Motor neuron (in vitro differentiated cells): ENCODE results near the gene MYMK. TPM values are rescaled to one million over a fixed set of nuclear protein-coding genes. Genes with fewer than 3 reads are reported as not detected.

Source experiments
- ATAC-seq, 8 experiments: fragments of 200-7000 bp; cut with Tn5 transposase; replicated peaks in 6 of 8; 2 replicates each; pipeline ENCODE4 v1.8.0; 2021; ENCODE audit warnings: mild to moderate bottlenecking in 8 of 8, moderate library complexity in 8 of 8
- H3K27ac ChIP-seq, 2 donors: fragments of 250-450 bp; sonication (Bioruptor Pico); 2 replicates each; pipeline ENCODE4 v1.9.0; 2021; ENCODE audit warnings: antibody characterized with exemption in 2 of 2, mild to moderate bottlenecking in 2 of 2, moderate library complexity in 1 of 2
- H3K4me1 ChIP-seq, 2 donors: fragments of 250-450 bp; sonication (Bioruptor Pico); replicated peaks in 1 of 2; 2 replicates each; pipeline ENCODE4 v1.6.1; 2021; ENCODE audit warnings: antibody characterized with exemption in 2 of 2, mild to moderate bottlenecking in 2 of 2, moderate library complexity in 1 of 2
- H3K4me3 ChIP-seq, 5 donors: fragments of 250-450 bp; sonication (Bioruptor Pico); 2 replicates each; pipeline ENCODE4 v1.9.0; 2021; ENCODE audit warnings: antibody characterized with exemption in 5 of 5, mild to moderate bottlenecking in 5 of 5, moderate library complexity in 4 of 5
- WGBS, 10 experiments: fragments of 450-650 bp; shearing (Covaris generic); methylation state at CpG; one replicate each; pipeline ENCODE4 v1.0.0; 2022; 5-methylcytosine and 5-hydroxymethylcytosine counted together
- in situ Hi-C, 9 experiments: fragments of 400-800 bp; cut with MboI; loops; one replicate each; pipeline ENCODE4 v1.15.0; 2021; ENCODE audit warnings: low sequenced_read_pairs in 9 of 9, low pct_unique_long_range_greater_than_20kb in 2 of 9; ENCODE audit not compliant: unreplicated experiment in 9 of 9
- total RNA-seq, 8 experiments: library from RNA; unstranded; fragments of 300-600 nt; gene quantifications; 2 replicates each; pipeline versions ENCODE4 v1.2.3 to v1.2.4, GENCODE V29; 2022

MYMK gene
- total RNA-seq, 8 experiments from 2014 or later: not detected

DNA sequence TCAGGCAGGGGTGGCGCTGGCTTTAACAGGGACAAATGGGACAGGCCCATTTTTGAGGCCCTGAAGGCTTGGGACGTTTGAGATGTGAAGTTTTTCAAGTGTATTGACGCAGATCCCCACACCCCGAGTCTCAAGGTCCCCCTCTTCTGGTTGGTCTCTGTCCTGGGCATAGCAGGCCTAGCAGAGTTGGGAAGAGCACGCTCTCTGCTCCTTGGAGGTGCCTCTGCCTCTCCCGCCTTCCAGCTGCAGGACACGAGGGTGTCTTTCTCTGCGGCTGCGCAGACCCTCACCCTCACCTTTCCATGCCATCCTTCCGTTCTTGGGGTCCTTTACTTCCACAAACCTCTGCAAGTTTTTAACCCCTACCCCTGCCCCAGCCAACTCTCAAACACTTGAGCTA is 28.4 kb upstream of the MYMK start:
- in situ Hi-C loops: no loop called here
- no peak for ATAC-seq
- Histone ChIP-seq H3K27ac (no peak overlapping the region), H3K4me1 (peaks cover 3 to 6% of the 10 kb centered on the region in 2 donors), H3K4me3 (no peak overlapping the region)
- 17 to 92% (median 85%) methylated on average over 1 to 7 of the region's 10 CpGs; no CpG with 5 or more reads in 2 of the 10 experiments for WGBS, 10 experiments

DNA sequence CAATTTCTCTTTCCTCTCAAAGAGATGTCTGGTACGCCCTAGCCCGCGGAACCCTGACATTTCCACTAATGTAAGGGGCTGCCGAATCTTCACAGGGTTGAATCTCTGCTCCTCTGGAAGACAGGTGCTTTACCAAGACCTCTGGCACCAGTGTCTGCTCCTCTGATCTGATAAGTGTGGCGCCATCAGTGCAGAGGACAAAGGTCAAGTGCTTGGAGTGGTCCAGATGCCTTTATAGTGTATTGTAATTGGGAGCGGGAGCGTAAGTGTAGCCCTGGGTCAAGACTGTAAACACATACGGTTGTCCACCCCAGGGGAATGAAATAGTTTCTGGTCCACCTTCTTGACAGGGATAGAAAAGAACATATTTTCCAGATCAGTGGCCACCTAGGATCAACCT is 27.5 kb upstream of the MYMK start:
- Histone ChIP-seq H3K4me3 (no peak overlapping the region), H3K4me1 (no peaks in the 10 kb centered on the region), H3K27ac (no peak overlapping the region)
- in situ Hi-C loops: no loop called here
- ATAC-seq: no peak
- WGBS, 10 experiments: 0 to 100% (median 79%) methylated on average over 1 to 6 of the region's 8 CpGs; no CpG with 5 or more reads in 3 of the 10 experiments

DNA sequence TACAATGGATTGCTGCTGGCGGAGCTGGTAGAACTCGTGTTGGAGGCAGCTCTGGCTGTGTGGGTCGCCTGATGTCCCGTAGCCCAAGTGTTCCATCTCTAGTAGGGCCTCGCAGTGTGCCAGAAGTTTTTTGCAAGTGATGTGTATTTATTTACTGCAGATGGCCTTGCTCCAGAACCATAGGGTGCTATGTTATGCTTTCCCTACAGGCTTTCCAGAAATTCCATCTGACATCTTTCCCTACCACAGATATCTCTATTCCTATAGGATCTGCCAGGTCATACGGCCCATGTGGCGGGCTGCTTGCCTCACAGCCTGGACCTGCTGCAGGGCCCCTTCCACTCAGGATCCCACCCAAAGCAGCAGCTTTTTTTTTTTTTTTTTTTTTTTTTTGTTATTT is 26.7 kb upstream of the MYMK start:
- Histone ChIP-seq H3K4me3 (no peak overlapping the region), H3K27ac (no peak overlapping the region), H3K4me1 (no peaks in the 10 kb centered on the region)
- no peak for ATAC-seq
- in situ Hi-C loops: no loop called here
- 67 to 100% (median 92%) methylated on average over 2 to 5 of the region's 7 CpGs; no CpG with 5 or more reads in 5 of the 10 experiments for WGBS, 10 experiments

DNA sequence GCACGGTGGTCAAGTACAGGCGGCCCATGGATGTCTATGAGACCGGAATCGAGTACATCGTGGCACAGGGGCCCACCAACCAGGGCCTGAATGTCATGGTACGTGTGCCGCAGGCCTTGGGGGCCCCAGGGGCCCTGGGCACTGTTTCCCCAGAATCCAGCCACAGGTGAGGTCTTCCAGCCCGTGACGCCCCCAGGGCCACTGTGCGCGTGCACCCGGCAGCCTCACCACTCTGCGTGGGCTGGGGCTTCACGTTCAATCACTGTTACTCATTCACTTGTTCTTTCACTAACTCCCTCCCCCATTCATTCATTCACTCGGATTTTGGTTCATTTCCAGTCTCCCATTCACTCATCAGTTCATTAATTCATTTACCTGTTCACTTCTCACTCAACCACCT is 22.4 kb upstream of the MYMK start:
- in situ Hi-C loops: loop anchor here in 2 of 9 experiments (25.0 kb wide), 2 partner anchors 165 to 190 kb away; partner anchors contain the start of gene SARDH (in 1 of the 2)
- Histone ChIP-seq H3K4me3 (no peak overlapping the region), H3K4me1 (no peaks in the 10 kb centered on the region), H3K27ac (no peak overlapping the region)
- no peak for ATAC-seq
- 34 to 91% (median 72%) methylated on average over 1 to 7 of the region's 15 CpGs; no CpG with 5 or more reads in 1 of the 10 experiments for WGBS, 10 experiments

DNA sequence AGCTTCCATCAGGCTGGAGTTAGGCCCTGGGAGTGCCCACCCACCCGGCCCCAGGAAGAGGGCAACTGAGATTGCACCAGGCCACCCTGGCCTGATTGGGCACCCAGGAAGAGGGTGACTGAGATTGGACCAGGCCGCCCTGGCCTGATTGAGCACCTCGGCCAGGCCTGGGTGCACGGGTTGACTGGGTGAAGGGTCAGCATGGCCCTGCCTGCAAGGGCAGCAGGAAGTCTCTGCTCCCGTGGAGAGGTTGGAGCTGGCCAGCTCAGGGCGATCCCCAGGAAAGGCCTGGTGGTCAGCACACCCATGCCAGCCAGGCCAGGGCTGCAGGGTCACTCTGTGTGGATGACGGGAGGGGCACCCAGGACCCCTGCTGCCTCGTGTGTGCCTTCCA is 21.5 kb upstream of the MYMK start:
- WGBS, 10 experiments: 77 to 100% methylated on average over 1 to 6 of the region's 8 CpGs; no CpG with 5 or more reads in 8 of the 10 experiments
- in situ Hi-C loops: loop anchor here in 2 of 9 experiments (25.0 kb wide), 2 partner anchors 166 to 191 kb away; partner anchors contain the start of gene SARDH (in 1 of the 2)
- H3K4me3 ChIP-seq: no peak overlapping the region
- no peak for ATAC-seq
- H3K4me1 ChIP-seq: no peaks in the 10 kb centered on the region
- H3K27ac ChIP-seq: no peak overlapping the region

DNA sequence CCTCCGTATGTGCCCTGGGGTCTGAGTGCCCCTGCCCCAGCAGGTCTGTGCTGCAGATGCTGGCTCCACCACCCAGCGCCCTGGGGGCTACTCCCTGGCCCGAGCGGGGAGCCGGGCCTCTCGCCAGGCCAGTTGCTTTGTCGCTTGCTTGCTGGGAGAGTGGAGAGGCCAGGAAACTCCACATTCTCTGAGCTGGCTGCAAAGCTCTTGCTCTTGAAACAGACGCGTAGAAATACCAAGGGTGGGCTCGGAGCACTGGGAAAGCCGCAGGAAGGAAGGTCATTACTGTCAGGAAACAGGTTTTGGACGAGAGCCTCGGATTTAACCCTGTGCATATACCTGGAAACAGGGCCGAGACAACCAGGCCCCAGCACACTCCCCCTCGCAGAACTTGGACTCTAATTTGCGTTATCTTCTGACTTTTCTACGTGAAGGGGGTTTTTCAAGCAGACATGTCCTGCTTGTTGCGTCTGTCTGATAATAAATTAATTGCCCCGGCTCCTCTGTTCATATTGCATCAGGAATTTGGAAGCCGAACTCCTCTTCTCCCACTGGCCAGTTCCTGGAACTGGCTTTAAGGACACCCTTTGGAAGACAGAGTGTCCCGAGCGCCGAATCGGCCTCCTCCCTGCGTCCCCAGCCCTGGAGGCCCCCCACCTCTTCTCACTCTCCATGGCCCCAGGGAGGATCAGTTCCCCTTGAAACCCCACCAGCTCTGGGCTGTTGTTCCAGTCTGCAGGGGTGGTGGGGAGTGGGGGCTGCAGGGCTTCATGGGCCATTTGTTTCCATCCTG is 20.9 kb upstream of the MYMK start:
- H3K4me3 ChIP-seq: no peak overlapping the region
- no peak overlapping the region for H3K27ac ChIP-seq
- peak in 1 of 8 experiments; percentile 8 for ATAC-seq
- 41 to 86% (median 62%) methylated on average over 4 to 14 of the region's 25 CpGs; no CpG with 5 or more reads in 4 of the 10 experiments for WGBS, 10 experiments
- no peaks in the 10 kb centered on the region for H3K4me1 ChIP-seq
- in situ Hi-C loops: loop anchor here in 2 of 9 experiments (25.0 kb wide), 2 partner anchors 167 to 192 kb away; partner anchors contain the start of gene SARDH (in 1 of the 2)

DNA sequence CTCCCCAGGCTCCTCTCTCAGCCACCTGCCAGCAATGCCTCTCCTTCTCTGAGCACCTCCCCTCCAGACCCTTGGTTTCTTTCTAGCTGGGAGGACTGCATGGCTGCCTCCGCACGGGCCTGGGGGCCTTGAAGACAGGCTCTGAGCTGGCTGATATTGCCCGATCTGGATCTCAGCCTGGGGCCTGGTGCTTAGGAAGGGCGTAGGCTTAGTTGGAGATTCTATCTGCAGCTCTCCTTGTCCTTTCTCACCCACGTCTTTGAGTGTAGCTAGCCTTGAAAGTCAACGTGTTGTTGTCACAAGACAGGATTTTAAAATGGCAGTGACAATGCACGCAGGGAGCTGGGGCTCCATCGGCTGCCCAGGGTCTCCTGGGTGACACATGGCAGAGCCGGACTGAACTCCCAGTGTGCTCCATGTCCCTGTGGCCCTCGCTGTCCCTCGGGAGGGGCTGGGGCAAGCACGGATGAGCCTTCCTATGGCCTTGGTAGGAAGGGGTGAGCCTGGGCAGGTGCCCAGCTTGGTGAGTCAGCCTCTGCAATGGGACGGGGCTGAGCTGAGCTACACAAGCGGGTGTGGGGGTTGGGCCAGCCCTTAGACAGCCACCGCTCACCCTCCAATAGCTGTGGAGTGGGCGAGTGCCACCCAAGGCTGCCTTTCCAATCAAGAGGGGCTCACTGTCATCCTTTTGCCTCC is 19.2 kb upstream of the MYMK start:
- Histone ChIP-seq H3K4me3 (no peak overlapping the region), H3K27ac (no peak overlapping the region), H3K4me1 (peaks cover 12 to 13% of the 10 kb centered on the region in 2 donors)
- in situ Hi-C loops: loop anchor here in 2 of 9 experiments (25.0 kb wide), 2 partner anchors 168 to 193 kb away; partner anchors contain the start of gene SARDH (in 1 of the 2)
- 0 to 80% (median 28%) methylated on average over 1 to 8 of the region's 16 CpGs; no CpG with 5 or more reads in 5 of the 10 experiments for WGBS, 10 experiments
- ATAC-seq: peak in 3 of 8 experiments; percentile 11 to 16 (median 16)

DNA sequence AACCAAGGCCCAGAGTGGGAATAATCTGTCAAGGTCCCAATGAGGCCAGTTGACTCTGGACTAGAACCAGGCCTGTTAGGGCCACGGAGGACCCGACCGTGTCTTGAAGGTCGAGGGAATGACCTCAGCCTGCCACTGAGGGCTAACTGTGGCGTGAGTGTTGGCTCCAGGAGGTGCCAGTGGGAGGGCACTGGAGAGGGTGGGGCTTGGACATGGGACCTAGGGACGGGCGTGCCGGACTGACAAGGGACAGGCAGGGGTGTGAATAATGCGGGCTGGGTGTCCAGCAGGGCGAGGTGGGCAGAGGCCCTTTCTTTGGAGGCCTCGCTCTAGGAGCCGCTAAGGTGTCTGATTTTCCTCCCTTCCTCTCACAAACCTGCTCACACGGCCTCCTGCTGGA is 17.2 kb upstream of the MYMK start:
- Histone ChIP-seq H3K4me3 (no peak overlapping the region), H3K4me1 (peaks cover 13 to 14% of the 10 kb centered on the region in 2 donors), H3K27ac (no peak overlapping the region)
- in situ Hi-C loops: loop anchor here in 2 of 9 experiments (25.0 kb wide), 2 partner anchors 170 to 195 kb away; partner anchors contain the start of gene SARDH (in 1 of the 2)
- 60 to 100% (median 82%) methylated on average over 1 to 6 of the region's 13 CpGs; no CpG with 5 or more reads in 5 of the 10 experiments for WGBS, 10 experiments
- no peak for ATAC-seq

DNA sequence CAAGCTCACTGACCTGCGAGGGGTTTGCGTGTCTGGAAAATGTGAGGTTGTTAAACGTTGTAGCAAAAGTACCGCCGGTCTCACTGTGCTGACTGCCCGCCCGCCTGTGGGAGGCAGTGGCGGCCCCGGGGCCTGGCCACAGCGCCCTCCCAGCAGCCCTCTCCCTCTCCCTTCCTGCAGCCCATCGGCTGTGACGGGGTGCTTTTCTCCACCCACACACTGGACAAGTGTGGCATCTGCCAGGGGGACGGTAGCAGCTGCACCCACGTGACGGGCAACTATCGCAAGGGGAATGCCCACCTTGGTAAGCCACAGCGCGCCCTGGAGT is 15.9 kb upstream of the MYMK start:
- in situ Hi-C loops: loop anchor here in 2 of 9 experiments (25.0 kb wide), 2 partner anchors 172 to 197 kb away; partner anchors contain the start of gene SARDH (in 1 of the 2)
- WGBS, 10 experiments: 80 to 100% (median 85%) methylated on average over 2 to 9 of the region's 18 CpGs; no CpG with 5 or more reads in 7 of the 10 experiments

DNA sequence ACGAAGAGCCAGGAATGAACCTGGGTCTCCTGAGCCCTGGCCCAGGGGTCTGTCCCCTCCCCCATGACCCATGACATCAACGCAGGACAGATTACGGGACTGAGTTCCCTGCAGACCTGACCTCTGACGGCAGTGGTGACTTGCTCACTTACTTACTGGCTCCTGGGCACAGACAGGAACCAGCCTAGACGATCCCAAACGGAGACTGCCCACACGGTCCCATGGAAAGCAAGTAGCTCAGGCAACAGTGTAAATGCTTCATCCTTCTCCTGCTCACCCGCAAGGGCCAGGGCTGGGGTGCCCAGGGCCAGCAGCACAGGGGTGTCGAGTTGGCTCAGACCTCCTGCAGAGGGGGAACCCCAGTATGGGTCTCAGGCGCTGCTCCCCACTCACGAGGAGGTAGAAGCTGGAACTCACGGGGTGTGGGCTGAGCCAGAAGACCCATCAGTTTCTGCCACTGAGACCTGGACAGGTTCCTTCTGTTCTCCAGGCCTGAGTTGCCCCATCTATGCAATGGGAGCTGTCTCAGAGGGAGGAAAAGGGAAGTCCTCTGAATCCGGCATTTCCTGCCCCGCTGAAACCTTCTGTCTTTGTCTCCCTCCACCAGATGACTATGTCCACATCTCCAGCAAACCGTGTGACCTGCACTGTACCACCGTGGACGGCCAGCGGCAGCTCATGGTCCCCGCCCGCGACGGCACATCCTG is 15.4 kb upstream of the MYMK start:
- H3K4me1 ChIP-seq: peaks cover 18 to 21% of the 10 kb centered on the region in 2 donors
- WGBS, 10 experiments: 73 to 92% (median 88%) methylated on average over 2 to 10 of the region's 22 CpGs; no CpG with 5 or more reads in 6 of the 10 experiments
- no peak overlapping the region for H3K4me3 ChIP-seq
- H3K27ac ChIP-seq: no peak overlapping the region
- no peak for ATAC-seq
- in situ Hi-C loops: loop anchor here in 3 of 9 experiments (10.0 to 25.0 kb wide), 3 partner anchors 172 to 197 kb away; partner anchors contain the start of gene SARDH (in 1 of the 3)

More for the DNA sequence above, 15.9 kb upstream of the MYMK start:
- Histone ChIP-seq H3K4me3 (no peak overlapping the region), H3K4me1 (peaks cover 14 to 16% of the 10 kb centered on the region in 2 donors), H3K27ac (no peak overlapping the region)
- ATAC-seq: no peak

DNA sequence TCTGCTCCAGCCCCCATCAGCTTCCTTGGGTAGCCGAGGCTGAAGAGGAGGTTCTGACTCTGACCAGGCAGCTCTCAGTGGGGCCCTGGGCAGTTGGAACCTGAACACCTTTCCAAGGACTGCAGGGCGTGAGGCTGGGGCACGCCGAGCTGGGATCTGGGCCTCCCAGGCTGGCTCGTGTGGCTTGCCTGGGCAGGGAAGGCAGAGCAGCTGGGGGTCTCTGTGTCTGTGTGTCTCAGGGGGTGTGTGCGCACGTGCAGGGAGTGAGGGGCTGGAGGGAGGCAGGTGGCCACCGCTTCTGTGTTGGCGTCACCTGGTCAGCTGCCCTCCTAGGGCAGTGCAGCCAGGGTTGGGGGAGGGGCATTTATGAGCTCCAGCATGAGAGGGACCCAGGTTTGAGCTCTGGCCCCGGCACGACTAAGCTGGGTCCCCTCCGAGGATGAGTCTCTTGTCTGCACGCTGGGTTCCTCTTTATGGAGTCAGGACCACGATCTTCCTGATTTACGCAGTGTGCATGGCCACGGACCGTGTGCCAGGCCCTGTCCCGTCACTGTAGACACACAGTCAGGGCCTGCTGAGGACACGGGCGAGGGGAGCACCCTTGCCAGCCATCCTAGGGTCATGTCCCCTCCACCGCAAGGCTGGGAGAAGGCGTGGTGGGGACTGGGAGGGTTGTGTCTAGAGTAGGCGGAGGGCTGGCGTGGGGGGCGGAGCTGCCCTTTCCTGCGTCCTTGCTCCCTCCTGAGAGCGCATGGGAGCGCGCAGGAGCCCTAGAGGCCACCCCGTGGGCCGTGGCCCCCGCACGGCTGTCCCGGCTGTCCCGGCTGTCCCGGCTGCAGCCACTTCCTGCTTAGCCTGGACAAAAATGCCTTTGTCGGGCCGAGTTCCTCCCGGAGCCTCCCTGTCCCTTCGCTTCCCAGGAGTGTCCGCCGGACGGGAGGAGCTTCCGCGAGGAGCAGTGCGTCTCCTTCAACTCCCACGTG is 14.4 kb upstream of the MYMK start:
- peaks cover 28 to 29% of the 10 kb centered on the region in 2 donors for H3K4me1 ChIP-seq
- 57 to 64% (median 64%) methylated on average over 3 to 9 of the region's 47 CpGs; no CpG with 5 or more reads in 7 of the 10 experiments for WGBS, 10 experiments
- no peak overlapping the region for H3K27ac ChIP-seq
- in situ Hi-C loops: loop anchor here in 3 of 9 experiments (10.0 to 25.0 kb wide), 3 partner anchors 173 to 198 kb away; partner anchors contain the start of gene SARDH (in 1 of the 3)
- ATAC-seq: peak in 4 of 8 experiments; percentile 4 to 67 (median 32)
- H3K4me3 ChIP-seq: no peak overlapping the region
